Activated CD8-positive, alpha-beta memory T cell treated with anti-CD3 and anti-CD28 coated beads, Interleukin-2, amount 10 ng/mL, durations not matched to agents 7 days and 5 days (primary cell): ENCODE data around the gene AP5Z1. TPM values are rescaled to one million over a fixed set of nuclear protein-coding genes. Genes with fewer than 3 reads are reported as not detected.
A peak's percentile ranks its signal among the peaks of the same experiment; 100 is the strongest.

Source experiments
- ATAC-seq: fragments of 150-1000 bp; cut with Tn5 transposase; one replicate; pipeline ENCODE4 v1.10.0; 2021; ENCODE audit warnings: moderate library complexity
- CTCF ChIA-PET: fragments of 350-600 bp; sonication (Branson Sonifier 250); formaldehyde crosslinking; loops from one replicate; lab custom pipeline; 2021; ENCODE audit warnings: antibody characterized with exemption; lab: Charles Lee
- DNase-seq: peaks from one replicate; pipeline ENCODE4 v3.0.0-alpha.2; 2020
- H3K27ac Mint-ChIP-seq: one replicate; pipeline ENCODE4 v1.8.0; 2021; ENCODE audit warnings: mild to moderate bottlenecking, mixed read lengths
- H3K27me3 Mint-ChIP-seq: one replicate; pipeline ENCODE4 v1.8.0; 2021; ENCODE audit warnings: mixed read lengths
- H3K36me3 Mint-ChIP-seq: one replicate; pipeline ENCODE4 v1.8.0; 2021; ENCODE audit warnings: mild to moderate bottlenecking, mixed read lengths
- H3K4me1 Mint-ChIP-seq: one replicate; pipeline ENCODE4 v1.8.0; 2021; ENCODE audit warnings: mixed read lengths
- H3K4me3 Mint-ChIP-seq: one replicate; pipeline ENCODE4 v1.8.0; 2021; ENCODE audit warnings: mild to moderate bottlenecking, moderate library complexity, mixed read lengths
- H3K9me3 Mint-ChIP-seq: one replicate; pipeline ENCODE4 v1.8.0; 2022; ENCODE audit warnings: low read depth, mixed read lengths
- total RNA-seq, 2 experiments: library from RNA; stranded (reverse); gene quantifications; one replicate each; pipeline ENCODE4 v1.2.3, GENCODE V29; 2021

Gene AP5Z1
- total RNA-seq, 2 experiments from 2014 or later, result 51.2 to 57.5 TPM

DNA sequence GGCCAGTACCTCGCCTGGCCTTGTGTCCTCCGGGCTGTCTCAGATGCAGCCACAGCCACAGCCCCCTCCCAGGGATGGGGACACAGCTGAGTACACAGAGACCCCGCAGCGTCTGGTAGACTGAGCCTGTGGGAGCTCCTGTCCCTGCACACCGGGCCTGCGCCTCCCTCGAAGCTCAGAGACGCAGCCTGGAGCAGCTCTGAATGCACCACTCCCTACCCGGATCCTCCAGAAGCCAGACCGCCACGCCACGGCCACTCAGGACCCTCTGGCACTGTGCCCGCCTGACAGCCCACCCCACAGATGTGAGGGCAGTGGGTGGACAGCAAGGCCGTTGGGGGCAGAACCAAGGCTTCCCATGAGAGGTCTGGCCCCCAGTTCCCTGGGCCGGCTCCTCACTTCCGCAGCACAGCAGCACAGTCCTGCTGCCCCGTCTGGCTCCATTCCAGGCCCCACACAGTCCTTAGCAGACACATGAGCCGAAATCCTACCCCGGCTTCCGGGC lies 45.6 kb downstream of the AP5Z1 start:
- Mint-ChIP-seq H3K27ac (no peak overlapping the region), H3K9me3 (no peaks in the 10 kb centered on the region), H3K4me3 (no peak overlapping the region), H3K36me3 (no peaks in the 10 kb centered on the region), H3K27me3 (no peaks in the 10 kb centered on the region), H3K4me1 (no peaks in the 10 kb centered on the region)
- DNase-seq (no peak), ATAC-seq (no peak)
- CTCF ChIA-PET, result no interaction called here

DNA sequence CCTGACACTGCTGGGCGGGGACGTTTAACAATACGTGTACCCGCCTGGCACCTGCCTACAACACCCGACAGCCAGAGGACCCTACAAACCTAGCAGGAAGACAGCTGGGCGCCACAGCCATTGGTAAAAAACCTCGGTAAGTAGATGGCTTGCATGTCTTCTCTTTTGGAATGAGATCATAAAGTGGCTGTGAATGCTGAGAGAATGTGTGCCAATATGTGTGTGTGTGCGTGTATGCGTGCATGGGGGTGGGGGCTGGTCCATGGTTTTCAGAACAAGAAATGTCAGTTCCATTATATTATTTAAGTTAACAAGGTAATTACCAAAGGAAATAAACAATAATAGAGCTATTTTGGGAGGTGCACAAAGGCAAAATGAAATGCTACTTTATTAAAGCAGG lies 47.3 kb downstream of the AP5Z1 start:
- Mint-ChIP-seq H3K27ac (no peak overlapping the region), H3K4me1 (no peaks in the 10 kb centered on the region), H3K9me3 (no peaks in the 10 kb centered on the region), H3K36me3 (no peaks in the 10 kb centered on the region), H3K4me3 (no peak overlapping the region), H3K27me3 (no peaks in the 10 kb centered on the region)
- CTCF ChIA-PET, result no interaction called here
- ATAC-seq (no peak), DNase-seq (no peak)

DNA sequence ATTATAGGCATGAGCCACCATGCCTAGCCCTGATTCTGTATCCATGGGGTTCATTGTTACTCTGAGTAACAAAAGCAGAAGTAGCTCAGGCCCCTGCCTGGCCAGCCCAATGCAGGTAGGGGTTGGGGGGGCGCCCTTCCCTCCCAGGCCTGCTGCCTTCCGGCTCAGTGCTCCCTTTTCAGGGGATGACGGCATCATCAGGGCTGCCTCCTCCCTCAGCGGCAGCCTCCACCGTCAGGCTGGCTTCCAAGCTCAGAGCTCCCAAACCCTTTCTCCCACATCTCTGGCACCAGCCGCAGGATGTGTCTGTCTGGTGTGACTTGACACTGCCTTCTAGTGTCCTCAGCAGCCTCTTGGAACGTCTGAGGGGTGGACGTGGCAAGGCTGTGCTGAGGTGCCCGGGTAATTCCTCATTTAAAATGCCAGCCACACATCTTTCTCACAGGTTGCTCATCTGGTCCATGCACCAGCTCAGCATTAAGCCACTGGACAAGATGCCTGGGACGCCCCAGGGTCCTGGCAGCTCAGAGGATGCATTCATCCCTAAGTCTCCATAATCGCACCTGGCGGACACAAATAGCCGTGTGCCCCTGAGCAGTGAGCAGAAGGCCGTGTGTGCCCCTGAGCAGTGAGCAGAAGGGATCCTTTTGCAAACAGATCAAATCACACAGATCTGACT lies 48.2 kb downstream of the AP5Z1 start:
- no peak for ATAC-seq
- Mint-ChIP-seq H3K27me3 (no peaks in the 10 kb centered on the region), H3K9me3 (no peaks in the 10 kb centered on the region), H3K27ac (no peak overlapping the region), H3K4me3 (no peak overlapping the region), H3K36me3 (no peaks in the 10 kb centered on the region), H3K4me1 (no peaks in the 10 kb centered on the region)
- DNase-seq, result no peak
- CTCF ChIA-PET, result interaction anchor here (0.8 to 1.3 kb wide), 2 partner anchors 60 to 79 kb away, joined by 3 read pairs; partner anchors contain the start of gene RADIL

DNA sequence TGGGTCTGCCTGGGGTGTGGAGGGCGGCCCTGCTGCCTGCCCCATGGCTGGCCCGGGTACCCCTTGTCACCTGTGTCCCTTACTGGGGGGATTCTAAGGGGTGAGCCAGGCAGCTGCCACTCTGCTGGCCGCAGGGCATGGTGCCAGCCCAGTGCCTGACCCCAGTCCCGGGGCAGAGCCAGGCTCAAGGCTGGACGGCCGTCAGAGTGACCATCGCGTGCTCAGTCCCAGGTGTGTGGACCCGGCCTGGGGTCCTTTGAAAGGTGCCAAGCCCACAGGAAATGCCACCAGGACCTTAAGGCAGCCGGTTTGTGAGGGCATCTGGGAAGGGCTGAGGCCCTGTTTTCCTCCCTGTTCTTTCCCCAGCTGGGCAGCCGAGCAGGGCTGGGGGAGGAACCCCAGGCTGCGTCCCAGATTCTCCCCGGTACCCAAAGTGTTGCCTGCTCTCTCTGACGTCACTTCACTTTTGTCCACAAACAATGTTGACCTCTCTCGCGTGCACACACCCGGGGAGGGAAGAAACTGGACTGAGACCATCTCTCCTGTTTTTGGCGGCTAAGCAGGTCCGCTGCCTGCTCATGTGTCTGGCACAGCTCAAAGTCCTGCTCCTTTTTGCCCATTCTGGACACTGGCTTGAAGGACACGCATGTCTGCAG lies 48.8 kb downstream of the AP5Z1 start:
- no peak overlapping the region for H3K4me3 Mint-ChIP-seq
- no peaks in the 10 kb centered on the region for H3K9me3 Mint-ChIP-seq
- H3K36me3 Mint-ChIP-seq, result no peaks in the 10 kb centered on the region
- ATAC-seq (no peak), DNase-seq (no peak)
- no peak overlapping the region for H3K27ac Mint-ChIP-seq
- no peaks in the 10 kb centered on the region for H3K27me3 Mint-ChIP-seq
- CTCF ChIA-PET, result interaction anchor here (0.8 to 1.3 kb wide), 3 partner anchors 25 to 78 kb away, joined by 3 read pairs; partner anchors contain the start of gene RADIL
- H3K4me1 Mint-ChIP-seq, result no peaks in the 10 kb centered on the region

DNA sequence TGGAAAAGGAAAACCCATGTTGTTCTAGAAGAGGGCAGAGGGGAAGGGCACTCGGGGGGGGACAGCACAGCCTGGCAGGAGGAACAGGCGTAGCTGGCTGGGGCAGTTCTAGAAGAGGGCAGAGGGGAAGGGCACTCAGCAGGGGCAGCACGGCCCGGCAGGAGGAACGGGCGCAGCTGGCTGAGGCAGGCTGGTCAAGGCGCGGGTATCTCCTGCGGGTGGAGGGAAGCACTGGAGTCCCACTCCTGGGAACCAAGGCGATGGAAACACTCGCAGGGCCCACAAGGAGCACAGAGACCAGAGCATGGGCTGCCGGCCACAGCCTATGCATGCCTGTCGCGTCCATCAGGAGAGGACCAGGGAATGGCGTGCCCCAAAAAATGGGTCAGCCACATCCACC lies 49.7 kb downstream of the AP5Z1 start:
- DNase-seq (no peak), ATAC-seq (no peak)
- no peaks in the 10 kb centered on the region for H3K36me3 Mint-ChIP-seq
- no peak overlapping the region for H3K4me3 Mint-ChIP-seq
- H3K9me3 Mint-ChIP-seq, result no peaks in the 10 kb centered on the region
- no peak overlapping the region for H3K27ac Mint-ChIP-seq
- no peaks in the 10 kb centered on the region for H3K4me1 Mint-ChIP-seq
- H3K27me3 Mint-ChIP-seq, result no peaks in the 10 kb centered on the region
- CTCF ChIA-PET, result interaction anchor here (0.9 to 1.3 kb wide), 2 partner anchors 24 to 27 kb away, joined by 3 read pairs; no protein-coding TSS in a partner anchor

DNA sequence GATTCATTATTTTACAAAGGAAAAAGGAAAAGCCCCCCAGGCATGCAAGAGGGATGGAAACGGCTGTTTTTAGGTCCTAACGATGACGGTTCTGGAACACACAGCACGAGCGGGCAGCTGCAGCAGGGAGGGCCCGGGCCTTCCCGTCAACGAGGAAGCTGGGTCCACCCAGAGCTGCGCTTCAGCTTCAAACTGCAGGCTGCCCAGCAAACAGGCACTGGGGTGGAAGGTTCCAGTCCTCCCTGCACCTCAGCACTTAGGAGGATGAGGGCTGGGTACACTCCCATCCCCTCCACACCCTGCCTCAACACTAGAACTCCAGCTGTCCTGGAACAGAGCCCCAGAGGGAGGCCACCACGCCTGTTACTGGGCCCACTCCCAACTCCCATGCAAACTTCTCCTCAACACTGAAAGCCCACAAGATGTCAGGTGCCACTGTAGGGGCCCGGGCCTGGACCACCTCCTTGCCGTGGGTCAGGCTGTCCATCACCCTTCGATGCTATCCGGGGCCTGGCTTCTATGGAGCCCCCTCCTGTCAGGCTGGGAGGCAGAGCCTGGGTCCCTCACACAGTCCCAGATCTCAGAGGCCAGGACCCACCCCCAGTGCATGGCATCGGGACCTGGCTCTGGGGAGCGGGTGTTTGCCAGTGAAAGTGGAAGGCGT lies 53.4 kb downstream of the AP5Z1 start:
- Mint-ChIP-seq H3K9me3 (no peaks in the 10 kb centered on the region), H3K27ac (no peak overlapping the region), H3K27me3 (no peaks in the 10 kb centered on the region), H3K4me3 (no peak overlapping the region), H3K4me1 (no peaks in the 10 kb centered on the region), H3K36me3 (no peaks in the 10 kb centered on the region)
- DNase-seq (no peak), ATAC-seq (no peak)
- CTCF ChIA-PET, result interaction anchor here (1.3 to 2.5 kb wide), 2 partner anchors 31 to 53 kb away, joined by 3 to 10 read pairs; partner anchors contain the start of gene RADIL

DNA sequence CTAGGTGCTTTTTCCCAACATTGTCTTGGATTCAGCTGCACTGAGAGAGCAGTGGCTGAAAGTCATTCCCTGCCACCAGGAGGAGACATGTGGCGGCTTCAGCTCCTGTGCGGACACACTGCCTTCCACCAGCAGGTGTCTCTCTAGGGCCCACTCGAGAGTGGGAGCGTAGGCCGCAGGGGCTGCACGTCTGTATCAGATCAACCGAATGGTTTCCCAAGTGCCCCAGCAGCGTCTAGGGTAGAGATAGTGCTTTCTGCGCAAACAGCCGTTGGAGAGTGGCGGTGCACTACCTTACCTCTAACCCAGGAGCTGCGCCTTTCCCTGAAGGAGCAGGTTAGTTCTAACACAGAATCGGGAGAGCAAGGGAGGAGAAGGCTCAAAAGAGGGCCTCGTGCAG lies 54.8 kb downstream of the AP5Z1 start:
- CTCF ChIA-PET, result interaction anchor here (0.6 to 2.5 kb wide), 8 partner anchors 14 to 261 kb away, joined by 3 to 10 read pairs (median 4); partner anchors contain the start of gene RADIL
- H3K9me3 Mint-ChIP-seq, result no peaks in the 10 kb centered on the region
- ATAC-seq, result peak; percentile 71
- H3K36me3 Mint-ChIP-seq, result no peaks in the 10 kb centered on the region
- H3K27ac Mint-ChIP-seq, result no peak overlapping the region
- H3K4me1 Mint-ChIP-seq, result no peaks in the 10 kb centered on the region
- no peaks in the 10 kb centered on the region for H3K27me3 Mint-ChIP-seq
- DNase-seq, result peak; percentile 67
- no peak overlapping the region for H3K4me3 Mint-ChIP-seq

DNA sequence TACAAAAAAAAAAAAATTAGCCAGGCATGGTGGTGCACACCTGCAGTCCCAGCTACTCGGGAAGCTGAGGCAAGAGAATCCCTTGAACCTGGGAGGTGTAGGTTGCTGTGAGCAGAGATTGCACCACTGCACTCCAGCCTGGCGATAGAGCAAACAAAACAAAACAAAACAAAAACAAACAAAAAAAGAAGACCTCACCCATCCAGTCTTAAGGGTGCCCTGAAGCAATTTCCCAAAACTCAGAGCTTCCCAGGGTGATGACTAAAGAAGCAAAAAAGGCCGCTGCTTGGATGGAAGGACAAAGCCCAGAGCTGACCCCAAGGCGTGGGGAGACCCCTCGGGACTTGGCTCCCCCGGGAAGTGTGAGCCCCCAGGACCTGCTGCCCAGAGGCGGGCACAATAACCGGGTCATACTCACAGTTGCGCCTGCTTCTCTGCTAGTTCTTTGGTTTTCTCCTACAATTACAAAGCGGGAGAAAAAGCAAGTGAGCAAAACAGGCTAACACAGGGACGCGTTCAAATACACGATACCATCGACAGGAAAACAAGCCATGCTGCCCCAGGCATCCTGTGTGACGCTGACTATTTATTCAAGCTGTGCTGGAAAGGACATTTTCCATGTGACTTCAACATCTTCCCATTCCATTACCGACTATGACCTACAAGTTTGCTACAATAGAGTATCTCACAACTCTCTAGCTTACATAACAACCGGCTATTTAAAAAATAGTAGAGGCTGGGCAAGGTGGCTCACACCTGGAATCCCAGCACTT lies 56.5 kb downstream of the AP5Z1 start:
- Mint-ChIP-seq H3K4me1 (no peaks in the 10 kb centered on the region), H3K4me3 (no peak overlapping the region), H3K27ac (no peak overlapping the region), H3K9me3 (no peaks in the 10 kb centered on the region), H3K27me3 (no peaks in the 10 kb centered on the region), H3K36me3 (no peaks in the 10 kb centered on the region)
- CTCF ChIA-PET, result no interaction called here
- ATAC-seq, result no peak
- DNase-seq, result no peak

DNA sequence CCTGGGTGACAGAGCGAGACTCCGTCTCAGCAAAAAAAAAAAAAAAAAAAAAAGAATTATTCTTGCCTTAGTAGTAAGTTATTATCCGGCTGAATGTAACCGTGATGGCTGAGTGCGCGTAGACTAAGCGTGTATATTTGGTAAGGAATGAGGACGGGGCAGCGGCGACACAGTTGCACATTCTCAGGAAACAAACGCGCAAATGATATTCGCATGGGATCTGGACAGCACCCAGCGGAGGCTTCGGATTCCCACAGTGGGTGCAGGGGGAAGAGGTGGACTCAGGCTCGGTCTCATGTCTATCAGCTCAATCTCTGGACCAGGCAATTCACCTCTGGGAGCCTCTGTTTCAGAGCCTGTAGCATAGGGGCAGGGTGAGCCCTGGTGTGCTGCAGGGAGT lies 57.3 kb downstream of the AP5Z1 start:
- H3K36me3 Mint-ChIP-seq, result no peaks in the 10 kb centered on the region
- ATAC-seq, result no peak

DNA sequence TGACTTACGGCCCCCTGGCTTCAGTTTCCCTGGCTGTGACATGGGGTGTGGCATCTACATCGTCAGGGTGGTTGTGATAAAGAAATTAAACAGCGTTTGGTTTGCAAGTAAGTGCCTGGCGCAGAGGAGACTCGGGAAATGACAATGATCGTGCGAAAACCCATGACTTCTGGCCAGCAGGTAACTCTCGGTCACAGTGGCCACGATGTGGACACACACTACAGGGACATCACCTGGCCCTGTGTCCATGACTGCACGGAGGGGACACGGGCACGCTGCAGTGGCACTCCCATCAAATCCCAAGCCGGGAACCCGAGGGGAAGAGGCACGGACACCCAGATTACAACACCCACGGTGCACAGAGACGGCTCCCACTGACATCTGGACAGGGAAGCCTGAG lies 57.8 kb downstream of the AP5Z1 start:
- Mint-ChIP-seq H3K4me3 (no peak overlapping the region), H3K4me1 (no peaks in the 10 kb centered on the region), H3K9me3 (no peaks in the 10 kb centered on the region), H3K36me3 (no peaks in the 10 kb centered on the region), H3K27ac (no peak overlapping the region), H3K27me3 (no peaks in the 10 kb centered on the region)
- CTCF ChIA-PET, result no interaction called here
- DNase-seq (no peak), ATAC-seq (no peak)

More for the DNA sequence above, 57.3 kb downstream of the AP5Z1 start:
- CTCF ChIA-PET, result no interaction called here
- DNase-seq, result no peak
- no peaks in the 10 kb centered on the region for H3K9me3 Mint-ChIP-seq
- no peak overlapping the region for H3K4me3 Mint-ChIP-seq
- H3K27me3 Mint-ChIP-seq, result no peaks in the 10 kb centered on the region
- H3K4me1 Mint-ChIP-seq, result no peaks in the 10 kb centered on the region
- H3K27ac Mint-ChIP-seq, result no peak overlapping the region

DNA sequence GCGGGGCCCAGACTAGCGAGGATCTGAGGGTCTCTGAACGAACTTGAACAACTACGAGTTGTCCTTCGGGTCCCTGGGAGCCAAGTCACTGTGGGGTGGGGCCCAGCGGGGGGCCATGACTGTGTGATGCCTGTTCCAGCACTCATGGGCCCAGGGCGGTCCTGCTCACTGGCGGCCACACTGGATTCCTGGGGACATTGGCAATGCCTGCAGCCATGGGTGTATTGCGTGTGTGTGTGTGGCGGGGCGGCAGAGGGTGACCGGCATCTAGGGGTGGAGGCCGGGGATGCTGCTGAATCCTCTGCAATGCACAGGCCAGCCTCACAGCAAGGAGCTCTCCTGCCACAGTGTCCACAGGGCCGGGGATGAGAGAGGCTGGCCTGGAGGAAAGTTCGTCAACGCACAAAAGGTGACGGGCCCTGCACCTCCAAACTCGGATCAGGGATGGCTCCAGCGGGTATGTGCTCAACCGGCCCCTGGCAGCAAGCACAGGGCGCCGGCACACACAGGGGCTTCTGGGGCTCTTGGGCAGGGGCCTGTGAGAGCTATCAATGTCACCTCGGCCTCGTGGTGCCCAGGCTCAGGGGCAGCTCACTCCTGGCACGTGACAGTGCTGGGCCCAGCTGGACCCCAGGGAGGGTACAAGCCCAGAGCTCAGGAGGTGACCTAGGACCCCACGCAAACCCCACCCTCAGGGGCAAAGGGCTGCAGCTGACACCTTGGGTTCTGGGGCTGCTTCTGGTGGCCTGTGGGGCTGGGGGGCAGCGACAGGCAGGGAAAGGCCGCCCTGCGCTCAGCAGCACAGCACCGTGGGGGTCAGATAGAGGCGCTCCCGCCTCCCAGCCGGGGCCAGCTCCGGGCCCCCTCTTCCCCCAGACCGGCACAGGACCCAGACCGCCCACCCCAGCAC lies 58.5 kb downstream of the AP5Z1 start:
- no peaks in the 10 kb centered on the region for H3K27me3 Mint-ChIP-seq
- CTCF ChIA-PET, result interaction anchor here (1.0 kb wide), 1 partner anchor 51 kb away, joined by 3 read pairs; no protein-coding TSS in a partner anchor
- DNase-seq (no peak), ATAC-seq (no peak)
- H3K27ac Mint-ChIP-seq, result no peak overlapping the region
- no peak overlapping the region for H3K4me3 Mint-ChIP-seq
- H3K9me3 Mint-ChIP-seq, result no peaks in the 10 kb centered on the region
- no peaks in the 10 kb centered on the region for H3K36me3 Mint-ChIP-seq
- H3K4me1 Mint-ChIP-seq, result no peaks in the 10 kb centered on the region
